C4-2B (cell line): ENCODE measurements around the gene TEX14.

Source experiments
- ZFX ChIP-seq: fragments of 450-650 bp; IDR thresholded peaks from 2 replicates; pipeline ENCODE4 v1.6.1; 2017
- TF ChIP-seq, protein P1 (sequence below): fragments of 450-650 bp; conservative IDR thresholded peaks from 2 replicates; pipeline ENCODE4 v1.5.1; 2017; ENCODE audit warnings: mild to moderate bottlenecking

- TF ChIP-seq, protein P1, sequence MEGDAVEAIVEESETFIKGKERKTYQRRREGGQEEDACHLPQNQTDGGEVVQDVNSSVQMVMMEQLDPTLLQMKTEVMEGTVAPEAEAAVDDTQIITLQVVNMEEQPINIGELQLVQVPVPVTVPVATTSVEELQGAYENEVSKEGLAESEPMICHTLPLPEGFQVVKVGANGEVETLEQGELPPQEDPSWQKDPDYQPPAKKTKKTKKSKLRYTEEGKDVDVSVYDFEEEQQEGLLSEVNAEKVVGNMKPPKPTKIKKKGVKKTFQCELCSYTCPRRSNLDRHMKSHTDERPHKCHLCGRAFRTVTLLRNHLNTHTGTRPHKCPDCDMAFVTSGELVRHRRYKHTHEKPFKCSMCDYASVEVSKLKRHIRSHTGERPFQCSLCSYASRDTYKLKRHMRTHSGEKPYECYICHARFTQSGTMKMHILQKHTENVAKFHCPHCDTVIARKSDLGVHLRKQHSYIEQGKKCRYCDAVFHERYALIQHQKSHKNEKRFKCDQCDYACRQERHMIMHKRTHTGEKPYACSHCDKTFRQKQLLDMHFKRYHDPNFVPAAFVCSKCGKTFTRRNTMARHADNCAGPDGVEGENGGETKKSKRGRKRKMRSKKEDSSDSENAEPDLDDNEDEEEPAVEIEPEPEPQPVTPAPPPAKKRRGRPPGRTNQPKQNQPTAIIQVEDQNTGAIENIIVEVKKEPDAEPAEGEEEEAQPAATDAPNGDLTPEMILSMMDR, result no peak
- TF ChIP-seq ZFX, result no peak
Measured at GRCh38 chr17:58699771-58700170, 7.9 kb upstream of the TEX14 start.
